ENCODE data around the gene LIPG.

The LIPG gene

GRCh38 chr18:49618742-49619681 is 57.2 kb downstream of the LIPG start:
- TF ChIP-seq CTCF (conservative IDR thresholded peaks at IDR 0.05; ENCODE audit: low read depth, low read length), result no peak
- DNase-seq (ENCODE audit: low read depth), result no peak
- no peak overlapping the region for H3K4me3 ChIP-seq (ENCODE audit: low read depth, low read length)

- no peak for DNase-seq (ENCODE audit: low read depth)
- H3K4me3 ChIP-seq (ENCODE audit: low read depth, low read length), result no peak overlapping the region
- no peak for TF ChIP-seq CTCF (conservative IDR thresholded peaks at IDR 0.05; ENCODE audit: low read depth, low read length)
Observed at GRCh38 chr18:49619801-49620200, 57.9 kb downstream of the LIPG start.

GRCh38 chr18:49621301-49621700 is 59.4 kb downstream of the LIPG start:
- no peak overlapping the region for H3K4me3 ChIP-seq (ENCODE audit: low read depth, low read length)
- DNase-seq (ENCODE audit: low read depth), result no peak
- TF ChIP-seq CTCF (conservative IDR thresholded peaks at IDR 0.05; ENCODE audit: low read depth, low read length), result no peak

- no peak for DNase-seq (ENCODE audit: low read depth)
- H3K4me3 ChIP-seq (ENCODE audit: low read depth, low read length), result no peak overlapping the region
- TF ChIP-seq CTCF (conservative IDR thresholded peaks at IDR 0.05; ENCODE audit: low read depth, low read length), result no peak
Observed at GRCh38 chr18:49621717-49622351, 60.0 kb downstream of the LIPG start.

GRCh38 chr18:49623571-49623970 is 61.7 kb downstream of the LIPG start:
- no peak for DNase-seq (ENCODE audit: low read depth)
- TF ChIP-seq CTCF (conservative IDR thresholded peaks at IDR 0.05; ENCODE audit: low read depth, low read length), result no peak
- H3K4me3 ChIP-seq (ENCODE audit: low read depth, low read length), result no peak overlapping the region

GRCh38 chr18:49625021-49625691 is 63.3 kb downstream of the LIPG start:
- H3K4me3 ChIP-seq (ENCODE audit: low read depth, low read length), result no peak overlapping the region
- no peak for TF ChIP-seq CTCF (conservative IDR thresholded peaks at IDR 0.05; ENCODE audit: low read depth, low read length)
- peak; percentile 66 for DNase-seq (ENCODE audit: low read depth)
